Small intestine (tissue), 7 donors: ENCODE results near the gene THG1L. TPM values are rescaled to one million over a fixed set of nuclear protein-coding genes. Genes with fewer than 3 reads are reported as not detected.
"Not testable (repeated sequence)": the region's sequence is repeated elsewhere in the genome, so short reads cannot be mapped to it uniquely, and the experiment has no call there.

Experiments
- DNase-seq, 2 donors: peaks; one replicate each; pipeline versions ENCODE4 v3.0.0 to v3.0.0-alpha.2; 2013
- FAIRE-seq: peaks from 2 replicates; lab custom pipeline; 2012; peaks lifted over from hg19 to GRCh38; lab: Jason Lieb, UNC
- H3K27ac ChIP-seq, 3 donors: one replicate each; pipeline ENCODE4 v1.5.1; 2013; ENCODE audit warnings: low read length in 2 of 3, mild to moderate bottlenecking in 2 of 3, control low read depth in 1 of 3, inconsistent platforms in 1 of 3, low read depth in 1 of 3, moderate library complexity in 1 of 3
- H3K27me3 ChIP-seq, 3 donors: one replicate each; pipeline ENCODE4 v1.6.1; 2013; ENCODE audit warnings: low read length in 3 of 3, inconsistent platforms in 1 of 3; ENCODE audit not compliant: control insufficient read depth in 3 of 3, insufficient read depth in 3 of 3
- H3K36me3 ChIP-seq, 3 donors: one replicate each; pipeline ENCODE4 v1.6.1; 2013; ENCODE audit warnings: low read length in 3 of 3, inconsistent platforms in 1 of 3, low read depth in 1 of 3, mild to moderate bottlenecking in 1 of 3, moderate library complexity in 1 of 3; ENCODE audit not compliant: control insufficient read depth in 3 of 3, insufficient read depth in 2 of 3
- H3K4me1 ChIP-seq, 3 donors: one replicate each; pipeline ENCODE4 v1.6.1; 2013; ENCODE audit warnings: low read length in 2 of 3, inconsistent platforms in 1 of 3, low read depth in 1 of 3, mild to moderate bottlenecking in 1 of 3, moderate library complexity in 1 of 3; ENCODE audit not compliant: control insufficient read depth in 3 of 3, insufficient read depth in 2 of 3
- H3K4me3 ChIP-seq, 3 donors: one replicate each; pipeline ENCODE4 v1.5.1; 2013; ENCODE audit warnings: low read length in 3 of 3, control low read depth in 1 of 3, inconsistent platforms in 1 of 3, low read depth in 1 of 3, mild to moderate bottlenecking in 1 of 3, moderate library complexity in 1 of 3
- H3K9me3 ChIP-seq, 2 donors: one replicate each; pipeline ENCODE4 v1.6.1; 2013; ENCODE audit warnings: low read depth in 1 of 2, low read length in 1 of 2; ENCODE audit not compliant: control insufficient read depth in 2 of 2, insufficient read depth in 1 of 2
- WGBS, 3 donors: extraction: QIAGEN DNeasy Blood & Tissue Kit; methylation state at CpG; one replicate each; pipeline ENCODE4 v1.1.7; 2013; 5-methylcytosine and 5-hydroxymethylcytosine counted together
- polyA plus RNA-seq, 4 donors: library from polyadenylated mRNA; stranded (reverse) in 3 of 4; unstranded in 1 of 4; fragments of 200-250 nt in 3 of 4; fragments of 120-200 nt in 1 of 4; gene quantifications; one replicate each; pipeline versions ENCODE4 v1.2.1 to v1.2.3, GENCODE V29; 2013
- donor health status: healthy with polysubstance abuse.
- donor health status: control.
- donor health status: control.
- donor health status: Bipolar disorder and iron deficiency.
- donor health status: healthy.

The THG1L gene
- polyA plus RNA-seq, 4 donors: 6.0 to 29.6 (median 14.7) TPM

DNA sequence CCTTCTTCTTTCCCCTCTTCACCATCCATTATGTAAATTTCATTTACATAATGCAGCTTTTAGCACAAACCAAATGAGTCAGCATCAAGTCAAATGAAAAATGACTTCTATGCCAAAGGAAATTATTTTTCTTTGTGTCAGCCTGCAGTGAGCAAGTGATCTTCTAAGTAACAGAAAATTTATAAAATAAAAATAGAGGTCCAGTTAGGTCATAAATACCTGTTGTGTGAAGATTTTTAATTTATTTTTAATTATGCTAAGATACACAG, 16.7 kb upstream of the THG1L start:
- Histone ChIP-seq H3K4me3 (no peak overlapping the region), H3K9me3 (no peaks in the 10 kb centered on the region), H3K27ac (no peak overlapping the region), H3K36me3 (no peaks in the 10 kb centered on the region), H3K4me1 (peaks cover 0 to 4% (median 0%) of the 10 kb centered on the region in 3 donors), H3K27me3 (no peaks in the 10 kb centered on the region)
- DNase-seq (no peak), FAIRE-seq (no peak)

- peaks cover 0 to 4% of the 10 kb centered on the region in 2 donors for H3K9me3 ChIP-seq
- H3K27ac ChIP-seq: no peak overlapping the region
- no peaks in the 10 kb centered on the region for H3K36me3 ChIP-seq
- no peaks in the 10 kb centered on the region for H3K27me3 ChIP-seq
- FAIRE-seq (no peak), DNase-seq (peak; percentile 63 to 76)
- H3K4me1 ChIP-seq: peaks cover 0 to 4% (median 0%) of the 10 kb centered on the region in 3 donors
- 1 to 6% (median 2%) methylated on average over 4 of the region's 4 CpGs for WGBS, 3 donors
- no peak overlapping the region for H3K4me3 ChIP-seq
Measured at GRCh38 chr5:157718519-157718918, 12.7 kb upstream of the THG1L start.

DNA sequence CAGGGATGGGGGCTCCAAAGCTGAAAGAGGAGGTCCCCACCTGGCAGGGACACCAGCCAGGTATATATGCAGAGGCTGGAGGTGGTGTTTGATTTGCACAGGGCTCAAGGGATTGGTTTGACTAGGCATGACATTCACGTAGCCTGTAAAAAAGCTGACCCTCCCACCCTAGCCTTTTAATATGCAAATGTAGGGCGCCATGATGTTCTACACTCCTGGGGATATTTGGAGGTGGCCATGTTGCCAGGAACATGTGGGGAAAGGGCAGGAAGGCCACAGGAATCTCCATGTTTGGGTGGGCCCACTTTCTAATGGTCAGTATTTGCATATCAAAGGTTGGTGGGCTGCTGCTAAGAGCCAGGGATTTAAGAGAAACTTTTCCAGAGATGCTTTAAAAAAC, 12.0 kb upstream of the THG1L start:
- Histone ChIP-seq H3K36me3 (no peaks in the 10 kb centered on the region), H3K27ac (no peak overlapping the region), H3K4me1 (peaks cover 0 to 4% (median 0%) of the 10 kb centered on the region in 3 donors), H3K9me3 (peaks cover 0 to 4% of the 10 kb centered on the region in 2 donors), H3K4me3 (no peak overlapping the region), H3K27me3 (no peaks in the 10 kb centered on the region)
- DNase-seq (no peak), FAIRE-seq (no peak)
- 94 to 95% (median 94%) methylated on average over 2 of the region's 2 CpGs for WGBS, 3 donors

DNA sequence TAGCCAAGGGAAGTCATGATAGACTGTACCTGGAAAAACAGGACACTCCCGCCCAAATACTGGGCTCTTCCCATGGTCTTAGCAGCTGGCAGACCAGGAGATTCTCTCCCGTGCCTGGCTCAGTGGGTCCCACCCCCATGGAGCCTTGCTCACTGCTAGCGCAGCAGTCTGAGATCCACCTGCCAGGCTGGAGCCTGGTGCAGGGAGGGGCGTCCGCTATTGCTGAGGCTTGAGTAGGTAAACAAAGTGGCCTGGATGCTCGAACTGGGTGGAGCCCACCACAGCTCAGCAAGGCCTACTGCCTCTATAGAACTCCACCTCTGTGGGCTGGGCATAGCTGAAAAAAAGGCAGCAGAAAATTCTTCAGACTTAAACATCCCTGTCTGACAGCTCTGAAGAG, 10.1 kb upstream of the THG1L start:
- 66 to 78% (median 76%) methylated on average over 6 of the region's 6 CpGs for WGBS, 3 donors
- H3K27ac ChIP-seq: no peak overlapping the region
- FAIRE-seq: no peak

GRCh38 chr5:157722895-157723294, 8.3 kb upstream of the THG1L start:
- not testable (repeated sequence) for DNase-seq, H3K9me3 ChIP-seq, H3K27me3 ChIP-seq, H3K4me3 ChIP-seq, H3K27ac ChIP-seq, H3K4me1 ChIP-seq, FAIRE-seq, H3K36me3 ChIP-seq
- 85 to 93% (median 87%) methylated on average over 2 of the region's 2 CpGs for WGBS, 3 donors

More for the DNA sequence above, 10.1 kb upstream of the THG1L start:
- Histone ChIP-seq H3K27me3 (no peaks in the 10 kb centered on the region), H3K4me1 (peaks cover 0 to 4% (median 0%) of the 10 kb centered on the region in 3 donors), H3K4me3 (no peak overlapping the region), H3K9me3 (peaks cover 0 to 4% of the 10 kb centered on the region in 2 donors), H3K36me3 (no peaks in the 10 kb centered on the region)
- no peak for DNase-seq

DNA sequence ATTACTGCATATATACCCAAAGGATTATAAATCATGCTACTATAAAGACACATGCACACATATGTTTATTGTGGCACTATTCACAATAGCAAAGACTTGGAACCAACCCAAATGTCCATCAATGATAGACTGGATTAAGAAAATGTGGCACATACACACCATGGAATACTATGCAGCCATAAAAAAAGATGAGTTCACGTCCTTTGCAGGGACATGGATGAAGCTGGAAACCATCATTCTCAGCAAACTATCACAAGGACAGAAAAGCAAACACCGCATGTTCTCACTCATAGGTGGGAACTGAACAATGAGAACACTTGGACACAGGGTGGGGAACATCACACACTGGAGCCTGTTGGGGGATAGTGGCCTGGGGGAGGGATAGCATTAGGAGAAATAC, 4.6 kb upstream of the THG1L start:
- H3K4me3 ChIP-seq, H3K36me3 ChIP-seq, FAIRE-seq, H3K27me3 ChIP-seq, H3K9me3 ChIP-seq, H3K27ac ChIP-seq, DNase-seq, H3K4me1 ChIP-seq: not testable (repeated sequence)
- WGBS, 3 donors: 92 to 100% (median 99%) methylated on average over 2 of the region's 2 CpGs

- H3K27ac ChIP-seq, H3K9me3 ChIP-seq, H3K4me3 ChIP-seq, FAIRE-seq, H3K36me3 ChIP-seq, DNase-seq, H3K27me3 ChIP-seq, H3K4me1 ChIP-seq: not testable (repeated sequence)
- WGBS, 3 donors: 83 to 95% (median 92%) methylated on average over 1 of the region's 1 CpG
Measured at GRCh38 chr5:157727858-157728257, 3.4 kb upstream of the THG1L start.

DNA sequence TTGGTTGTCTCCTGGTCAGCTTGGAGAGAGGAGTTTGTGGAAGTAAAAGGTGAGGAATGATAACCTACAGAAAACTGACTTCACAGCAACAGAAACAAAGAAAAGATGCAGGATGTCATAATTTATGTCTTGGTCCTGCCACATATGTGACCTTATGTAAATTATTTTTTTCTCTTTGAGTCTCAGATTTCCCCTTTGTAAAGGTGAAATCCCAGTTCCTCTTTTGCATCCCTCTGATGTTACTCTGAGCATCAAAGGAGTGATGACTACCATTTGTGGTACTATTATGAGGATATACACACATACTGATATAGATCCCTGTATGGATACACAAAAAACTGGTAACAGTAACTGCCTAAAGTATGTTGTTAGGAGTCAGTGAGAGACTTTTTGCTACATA, 1.4 kb upstream of the THG1L start:
- Histone ChIP-seq H3K27me3 (no peaks in the 10 kb centered on the region), H3K9me3 (no peaks in the 10 kb centered on the region), H3K27ac (no peak overlapping the region), H3K4me1 (peaks cover 0 to 3% (median 0%) of the 10 kb centered on the region in 3 donors), H3K4me3 (no peak overlapping the region), H3K36me3 (peaks cover 0 to 13% (median 3%) of the 10 kb centered on the region in 3 donors)
- DNase-seq (no peak), FAIRE-seq (no peak)

- Histone ChIP-seq H3K4me3 (peak overlapping the region in 2 of 3 donors; percentile 69 to 79), H3K27ac (peak overlapping the region; percentile 71 to 99 (median 89)), H3K36me3 (peaks cover 0 to 16% (median 3%) of the 10 kb centered on the region in 3 donors), H3K27me3 (no peaks in the 10 kb centered on the region), H3K9me3 (no peaks in the 10 kb centered on the region), H3K4me1 (peaks cover 0 to 3% (median 0%) of the 10 kb centered on the region in 3 donors)
- DNase-seq (no peak), FAIRE-seq (no peak)
- 17 to 20% (median 18%) methylated on average over 5 of the region's 5 CpGs for WGBS, 3 donors
Measured at GRCh38 chr5:157730900-157731271, 334 bp upstream of the THG1L start.
